ENCODE results near the gene TSPAN17.

DNA sequence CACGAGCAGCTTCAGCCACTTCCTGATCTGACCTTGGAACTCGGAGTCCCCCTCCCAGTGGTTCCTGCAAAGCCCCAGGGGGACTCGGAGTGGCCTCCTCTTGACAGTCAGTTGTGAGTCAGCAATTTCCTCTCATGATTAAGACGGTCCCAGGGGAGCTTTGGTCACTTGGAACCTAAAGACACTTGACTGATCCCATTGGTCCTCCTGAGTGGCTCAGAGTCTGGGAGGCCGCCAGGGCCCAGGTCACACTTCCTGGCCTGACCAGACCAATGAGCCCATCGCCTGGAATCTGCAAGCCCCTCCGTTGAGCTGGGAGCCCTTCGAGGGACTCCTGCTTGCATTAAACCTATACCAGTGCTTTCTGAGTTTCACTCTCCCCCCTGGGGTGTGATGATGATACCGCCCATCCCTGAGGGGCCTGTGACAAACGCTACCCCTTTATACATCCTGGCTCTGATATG lies 29.1 kb downstream of the TSPAN17 start:
- TF ChIP-seq, protein P1, sequence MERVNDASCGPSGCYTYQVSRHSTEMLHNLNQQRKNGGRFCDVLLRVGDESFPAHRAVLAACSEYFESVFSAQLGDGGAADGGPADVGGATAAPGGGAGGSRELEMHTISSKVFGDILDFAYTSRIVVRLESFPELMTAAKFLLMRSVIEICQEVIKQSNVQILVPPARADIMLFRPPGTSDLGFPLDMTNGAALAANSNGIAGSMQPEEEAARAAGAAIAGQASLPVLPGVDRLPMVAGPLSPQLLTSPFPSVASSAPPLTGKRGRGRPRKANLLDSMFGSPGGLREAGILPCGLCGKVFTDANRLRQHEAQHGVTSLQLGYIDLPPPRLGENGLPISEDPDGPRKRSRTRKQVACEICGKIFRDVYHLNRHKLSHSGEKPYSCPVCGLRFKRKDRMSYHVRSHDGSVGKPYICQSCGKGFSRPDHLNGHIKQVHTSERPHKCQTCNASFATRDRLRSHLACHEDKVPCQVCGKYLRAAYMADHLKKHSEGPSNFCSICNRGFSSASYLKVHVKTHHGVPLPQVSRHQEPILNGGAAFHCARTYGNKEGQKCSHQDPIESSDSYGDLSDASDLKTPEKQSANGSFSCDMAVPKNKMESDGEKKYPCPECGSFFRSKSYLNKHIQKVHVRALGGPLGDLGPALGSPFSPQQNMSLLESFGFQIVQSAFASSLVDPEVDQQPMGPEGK (CRISPR knock-in tag; IDR thresholded peaks at IDR 0.05; ENCODE audit: borderline replicate concordance), result no peak
- TF ChIP-seq CREB5 (CRISPR knock-in tag; IDR thresholded peaks at IDR 0.05; ENCODE audit: low read depth) (no peak), PPARA (CRISPR knock-in tag; IDR thresholded peaks at IDR 0.05; ENCODE audit: borderline replicate concordance) (no peak), OSR1 (CRISPR knock-in tag; IDR thresholded peaks at IDR 0.05) (no peak), TOX (CRISPR knock-in tag; IDR thresholded peaks at IDR 0.05; ENCODE audit: borderline replicate concordance) (no peak), ZFP3 (CRISPR knock-in tag; IDR thresholded peaks at IDR 0.05) (no peak)

Data from SK-N-SH treated with all-trans-retinoic acid at 6 μM for 48 hours (cell line).